ENCODE results near the gene MCF2L.

MCF2L gene

DNA sequence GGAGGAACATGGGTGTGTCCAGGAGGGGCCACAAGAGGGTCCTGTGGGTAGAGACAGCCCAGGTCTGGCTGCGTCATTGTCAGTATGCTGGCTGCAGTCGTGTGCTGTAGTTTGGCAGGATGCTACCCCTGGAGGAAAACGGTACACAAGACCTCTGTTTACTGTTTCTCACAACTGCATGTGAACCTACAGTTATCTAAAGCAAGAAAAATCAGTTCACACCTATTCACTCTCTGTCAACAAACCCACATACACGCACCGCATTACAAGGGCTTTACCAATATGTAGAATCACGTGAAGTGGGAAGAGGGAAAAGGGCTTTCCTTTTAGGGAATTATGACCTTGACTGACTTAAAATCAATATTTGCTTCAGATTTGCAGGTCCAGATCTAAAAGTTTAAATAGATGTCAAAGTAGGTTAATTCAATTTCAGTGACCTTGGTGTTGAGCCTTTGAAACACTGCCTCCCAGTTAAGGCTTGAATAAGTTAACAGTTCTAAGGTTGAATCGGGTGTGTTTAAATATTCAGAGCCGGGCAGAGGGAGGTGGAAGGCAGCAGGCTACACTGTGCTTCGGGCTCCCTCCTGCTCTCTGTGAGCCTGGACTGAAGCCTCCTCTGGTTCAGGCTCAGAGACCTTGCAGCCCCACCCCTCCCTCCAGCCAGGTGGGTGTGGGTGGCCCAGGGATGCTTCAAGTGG lies 17.2 kb upstream of the MCF2L start:
- no peak for DNase-seq (ENCODE audit: low read depth)

DNA sequence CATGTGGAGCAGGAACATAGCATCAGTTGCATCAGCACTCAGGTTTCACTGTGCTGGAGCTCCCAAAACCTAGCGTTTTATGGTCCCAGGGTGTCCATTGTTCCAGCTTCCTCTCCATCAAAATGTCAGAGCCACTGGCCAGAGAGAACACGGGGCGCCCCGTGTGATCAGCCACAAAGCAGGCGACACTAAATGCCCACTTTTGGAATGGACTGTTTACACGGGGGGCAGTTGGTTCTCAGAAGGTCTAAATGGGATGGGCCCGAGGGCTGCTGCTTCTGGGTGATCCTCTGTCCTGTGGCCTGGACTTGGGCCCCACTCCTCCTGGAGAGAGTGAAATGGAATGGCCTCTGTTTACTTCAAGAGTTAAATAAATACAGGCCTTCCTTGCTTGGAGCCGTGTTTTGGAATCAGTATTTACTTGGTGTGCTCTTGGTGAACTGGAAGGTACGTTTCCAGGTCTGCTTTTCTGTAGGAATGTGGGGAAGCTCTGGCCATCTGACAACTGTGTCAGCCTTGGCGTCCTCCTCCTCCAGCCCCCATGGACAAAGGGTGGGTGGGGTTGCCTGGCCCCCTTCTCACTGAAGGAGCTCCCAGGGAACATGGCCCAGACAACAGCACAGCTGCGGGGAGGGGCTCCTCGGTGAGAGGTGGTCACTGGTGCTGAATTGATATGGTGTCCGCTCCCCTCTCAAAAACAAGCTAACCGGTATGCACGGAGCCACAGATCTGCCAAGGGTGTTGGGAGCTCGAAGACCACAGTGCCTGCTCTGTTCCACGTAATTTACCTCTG lies 16.1 kb upstream of the MCF2L start:
- no peak for DNase-seq (ENCODE audit: low read depth)

DNA sequence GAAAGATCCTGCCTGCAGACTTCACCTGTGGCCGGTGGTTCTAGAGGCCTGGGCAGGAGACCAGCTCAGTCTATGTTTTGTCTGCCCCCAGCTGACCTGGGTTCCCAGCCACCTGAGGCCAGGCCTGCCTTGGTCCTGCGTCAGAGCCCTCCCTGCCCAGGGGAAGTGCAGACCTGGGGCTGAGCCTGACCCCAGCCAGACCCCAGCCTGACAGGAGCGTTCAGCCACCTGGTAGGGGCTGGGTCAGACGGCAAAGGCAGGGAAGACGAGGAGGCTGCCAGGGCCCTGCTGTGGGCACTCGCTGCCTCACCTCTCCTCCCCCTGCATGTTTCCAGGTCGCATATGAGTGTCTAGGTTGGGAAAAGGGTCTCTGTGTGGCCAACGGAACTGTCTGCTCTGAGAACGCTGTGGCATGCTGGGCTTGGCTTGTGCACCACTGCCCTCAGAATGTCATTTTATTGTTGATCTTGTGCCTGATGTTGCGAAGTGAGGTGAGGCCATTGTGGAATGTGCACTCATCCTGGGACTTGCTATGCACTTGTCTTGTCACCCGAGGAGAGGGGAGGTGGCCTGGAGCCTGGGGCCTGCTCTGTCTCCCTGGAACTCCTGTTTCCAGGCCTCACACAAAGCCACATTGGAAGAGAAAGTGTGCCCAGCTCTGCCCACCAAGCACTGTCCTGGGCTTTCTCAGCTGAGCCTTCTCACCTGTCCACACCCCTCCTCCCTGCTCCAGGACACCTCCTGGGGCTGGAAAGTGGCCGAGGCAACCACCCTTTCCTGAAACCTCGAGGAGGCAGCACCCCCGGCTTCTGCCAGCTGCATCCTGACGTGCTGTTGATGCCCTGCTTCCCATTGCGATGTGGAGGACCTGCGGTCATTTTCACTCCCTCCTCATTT lies 15.2 kb upstream of the MCF2L start:
- DNase-seq (ENCODE audit: low read depth), result no peak

DNA sequence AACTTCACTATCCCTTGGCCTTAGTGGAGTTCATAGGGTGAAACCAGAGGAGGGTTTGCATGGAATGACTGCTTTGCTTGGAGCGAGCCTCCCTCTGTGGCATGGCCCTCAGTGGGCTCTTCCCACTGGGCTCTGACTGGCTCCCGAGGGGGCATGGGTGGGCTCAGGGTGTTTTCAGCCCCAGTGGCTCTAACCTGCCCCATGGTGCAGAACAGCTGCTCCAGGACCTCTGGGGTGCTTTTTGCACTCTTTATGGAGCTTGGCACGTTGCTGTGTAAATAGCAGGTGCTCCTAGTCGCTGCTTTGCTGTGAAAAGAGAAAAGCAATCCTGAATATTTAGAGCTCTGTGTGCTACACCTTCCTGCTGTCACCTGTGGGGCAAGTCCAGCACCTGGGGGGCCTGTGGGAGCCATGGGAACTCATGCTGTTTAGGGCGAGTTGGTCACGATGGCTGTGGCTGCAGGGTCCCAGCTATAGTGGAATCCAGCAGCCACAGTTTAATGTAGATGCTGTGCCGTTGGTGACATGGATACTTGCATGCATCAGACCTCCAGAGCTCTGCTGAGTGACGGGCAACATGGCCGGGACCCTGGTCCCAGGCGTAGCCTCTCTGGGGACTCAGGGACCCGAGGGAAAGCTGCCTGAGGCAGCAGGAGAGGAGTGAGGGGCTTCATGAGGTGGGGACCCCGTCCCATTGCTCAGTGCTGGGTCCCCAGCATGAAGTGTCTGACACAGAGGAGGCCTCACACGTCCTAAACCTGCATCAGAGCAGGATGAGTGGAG lies 14.3 kb upstream of the MCF2L start:
- no peak for DNase-seq (ENCODE audit: low read depth)

DNA sequence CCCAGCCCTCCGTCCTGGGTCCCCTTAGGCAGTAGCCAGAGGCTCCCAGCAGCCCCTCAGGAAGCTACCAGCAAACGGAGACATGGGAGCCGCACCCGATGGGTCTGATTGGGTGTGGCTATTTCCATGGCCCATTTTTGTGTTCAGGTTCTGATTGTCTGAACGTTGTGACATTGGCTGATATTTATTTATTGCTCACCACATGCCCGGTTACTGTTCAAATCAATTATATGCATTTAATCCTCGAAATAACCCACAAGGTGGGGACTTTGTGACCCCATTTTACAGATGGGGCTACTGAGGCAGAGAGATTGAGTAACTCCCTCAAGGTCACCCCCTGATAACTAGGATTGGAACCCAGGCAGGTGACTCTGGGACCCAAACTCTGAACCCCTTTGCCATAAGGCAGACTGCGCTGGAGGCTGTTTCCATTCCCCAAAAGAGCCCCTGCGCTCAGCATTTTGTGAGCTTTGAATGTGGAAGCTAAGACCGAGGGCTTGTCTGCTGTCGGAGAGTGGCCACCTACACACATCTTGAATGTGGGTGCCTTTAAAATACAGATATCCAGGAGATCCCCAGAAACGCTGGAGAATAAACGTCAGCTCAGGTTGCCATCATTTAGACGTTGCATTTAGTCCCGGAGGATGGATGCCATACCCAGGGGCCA lies 13.6 kb upstream of the MCF2L start:
- DNase-seq (ENCODE audit: low read depth), result no peak

DNA sequence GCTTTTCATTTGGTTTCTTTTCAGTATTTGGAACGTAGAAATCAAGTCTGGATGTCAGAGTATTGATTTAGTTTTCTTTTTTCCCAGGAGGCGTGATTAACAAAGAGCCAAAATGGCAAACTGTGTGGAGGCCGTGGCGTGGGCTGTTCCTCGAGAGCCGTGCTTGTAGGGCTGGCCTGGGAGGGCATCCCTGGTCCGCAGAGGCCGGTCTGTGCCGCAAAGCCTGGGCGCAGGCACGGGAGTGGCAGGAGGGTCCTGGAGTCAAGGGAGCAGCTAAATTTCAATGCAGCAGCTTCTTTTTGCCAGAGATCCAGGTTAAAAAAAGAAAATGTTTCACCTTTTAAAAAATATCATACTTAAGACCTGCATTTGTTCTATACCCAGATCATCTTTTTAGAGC lies 13.1 kb upstream of the MCF2L start:
- no peak for DNase-seq (ENCODE audit: low read depth)

DNA sequence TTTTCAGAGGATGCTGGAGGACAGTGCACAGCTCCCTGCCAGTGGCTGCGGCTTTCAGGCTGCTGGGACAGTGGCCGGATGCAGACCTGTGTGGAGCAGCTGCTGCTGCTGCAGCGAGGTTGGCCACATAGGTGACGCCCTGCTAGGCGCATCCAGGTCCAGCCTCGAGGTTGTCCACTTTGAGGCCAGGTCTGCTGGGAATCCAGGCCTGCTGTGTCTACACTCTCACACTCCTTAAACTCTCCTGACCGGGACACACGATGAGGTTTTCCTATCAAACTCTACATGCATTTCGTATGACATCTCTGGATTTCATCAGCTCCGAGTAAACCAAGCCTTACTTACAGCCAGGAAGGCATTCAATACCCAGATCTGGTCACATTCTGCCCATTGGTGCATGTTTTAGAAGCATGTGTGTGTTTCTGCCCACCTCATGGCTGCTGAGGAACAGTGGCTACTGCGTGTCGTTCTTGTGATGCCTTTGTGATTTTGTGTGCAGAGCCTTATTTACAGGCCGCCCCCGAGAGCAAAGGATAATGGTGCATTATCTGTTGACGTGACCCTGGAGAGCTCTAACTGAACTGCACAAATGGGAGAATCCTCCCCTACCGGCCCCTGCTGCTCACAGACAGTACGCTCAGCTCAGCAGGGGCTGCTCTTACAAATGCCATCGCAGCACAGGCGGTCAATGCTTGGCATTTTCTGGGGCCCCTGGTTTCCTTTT lies 12.3 kb upstream of the MCF2L start:
- no peak for DNase-seq (ENCODE audit: low read depth)

DNA sequence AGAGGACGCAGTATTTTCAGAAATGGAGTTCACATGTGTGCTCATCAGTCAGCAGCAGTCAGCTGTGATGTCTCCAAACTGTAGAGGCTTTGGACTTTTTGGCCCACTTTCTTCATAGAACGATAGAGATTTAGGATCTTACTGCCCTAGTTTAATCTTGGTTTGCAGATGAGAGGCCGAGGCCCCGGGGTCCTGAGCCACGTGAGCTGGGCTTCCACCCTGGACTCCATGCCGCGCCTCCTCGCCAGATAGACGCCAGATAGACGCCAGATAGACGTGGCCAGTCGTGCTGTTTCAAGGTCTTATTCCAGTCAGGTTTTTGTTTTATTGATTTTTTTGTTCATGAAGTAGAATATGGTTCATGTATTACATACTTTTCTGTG lies 11.7 kb upstream of the MCF2L start:
- no peak for DNase-seq (ENCODE audit: low read depth)

DNA sequence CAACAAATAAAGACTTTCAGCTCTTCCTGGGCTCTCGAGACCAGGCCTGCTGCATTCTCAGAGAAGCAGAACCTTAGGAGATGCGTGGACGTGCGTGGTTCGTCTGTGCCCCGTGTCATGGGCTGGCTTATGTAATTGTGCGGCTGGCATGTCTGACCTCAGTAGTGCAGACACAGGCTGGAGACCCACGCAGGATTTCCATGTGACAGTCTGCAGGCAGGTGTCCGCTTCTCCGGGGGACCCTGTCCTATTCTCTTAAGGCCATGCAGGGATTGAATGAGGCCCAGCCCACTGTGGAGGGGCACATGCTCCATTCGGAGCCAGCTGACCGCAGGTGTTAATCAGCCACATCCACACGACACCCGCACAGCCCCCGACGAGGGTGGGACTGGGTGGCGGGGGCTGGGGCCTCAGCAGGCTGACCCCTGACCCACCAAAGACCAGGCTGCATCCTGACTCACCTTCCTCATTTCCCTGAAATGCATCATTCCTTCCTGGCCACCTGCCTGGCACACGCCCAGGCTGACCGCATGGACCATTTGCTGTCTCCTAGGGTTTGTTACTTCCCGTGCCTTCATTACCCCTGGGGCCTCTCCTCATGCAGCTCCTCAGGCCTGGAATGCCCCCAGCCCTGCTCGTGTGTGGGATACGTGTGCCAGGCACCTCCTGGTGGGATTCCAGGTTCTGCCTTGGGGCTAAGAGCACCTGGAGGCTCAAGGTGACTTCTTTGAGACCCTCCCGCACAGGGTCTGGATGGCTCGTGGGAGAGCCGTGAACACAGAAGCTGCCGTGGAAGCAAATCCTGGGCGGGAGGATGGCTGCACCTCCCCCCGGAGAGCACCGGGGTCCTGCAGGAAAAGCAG lies 10.7 kb upstream of the MCF2L start:
- DNase-seq (ENCODE audit: low read depth), result no peak

DNA sequence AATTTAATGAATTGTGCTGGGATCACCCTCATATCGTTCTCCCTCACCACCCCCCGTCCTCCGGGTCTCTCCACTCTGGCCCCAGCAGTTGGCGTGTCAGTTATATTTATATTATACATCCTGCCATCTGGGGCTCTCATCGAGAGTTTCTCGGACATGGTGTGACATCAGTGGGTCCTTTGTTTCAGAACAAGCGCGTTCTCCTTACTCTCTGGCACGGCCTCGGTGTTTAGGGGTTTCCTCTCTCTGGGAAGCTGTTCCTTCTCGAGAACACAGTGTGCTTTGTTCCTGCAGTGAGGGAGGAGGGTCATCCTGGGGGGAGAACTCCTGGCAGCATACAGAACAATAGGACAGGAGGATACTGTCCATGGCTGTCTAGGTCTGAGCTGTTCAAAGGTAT lies 9.8 kb upstream of the MCF2L start:
- no peak for DNase-seq (ENCODE audit: low read depth)

DNA sequence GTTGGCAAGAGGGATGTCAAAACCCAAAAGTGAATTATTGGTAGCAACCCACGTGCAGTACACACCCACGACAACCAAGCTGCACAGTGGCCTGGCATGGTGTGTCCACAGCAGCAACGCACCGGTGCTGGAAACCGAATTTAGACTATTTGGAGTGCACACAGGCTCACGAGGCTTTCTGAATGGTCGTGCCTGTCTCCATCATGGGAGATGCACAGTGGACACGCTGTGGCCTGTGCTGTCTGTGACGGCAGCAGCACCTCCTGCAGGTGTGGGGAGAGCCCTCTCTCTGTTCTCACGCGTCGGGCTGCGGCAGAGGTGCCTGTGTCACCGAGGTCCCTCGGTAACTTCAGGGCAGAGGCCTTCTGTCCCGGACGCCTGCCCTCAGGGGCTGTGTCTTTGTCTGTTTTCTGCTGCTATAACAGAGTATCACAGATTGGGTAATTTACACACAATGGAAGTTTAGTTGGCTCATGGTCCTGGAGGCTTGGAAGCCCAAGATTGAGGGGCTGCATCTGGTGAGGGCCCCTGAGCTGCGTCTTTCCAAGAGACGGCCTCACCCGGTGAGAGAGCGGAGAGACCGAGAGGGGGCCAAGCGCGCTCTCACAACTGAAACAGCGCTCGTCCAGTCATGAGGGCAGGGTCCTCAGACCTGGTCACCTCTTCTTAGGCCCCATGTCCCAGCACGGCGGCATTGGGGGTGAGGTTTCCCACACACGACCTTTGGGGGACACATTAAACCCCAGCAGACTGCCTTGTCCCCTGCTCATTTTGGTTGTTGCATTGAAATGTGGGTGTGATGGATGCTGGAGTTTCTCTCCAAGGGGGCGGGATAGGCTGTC lies 9.1 kb upstream of the MCF2L start:
- no peak for DNase-seq (ENCODE audit: low read depth)

DNA sequence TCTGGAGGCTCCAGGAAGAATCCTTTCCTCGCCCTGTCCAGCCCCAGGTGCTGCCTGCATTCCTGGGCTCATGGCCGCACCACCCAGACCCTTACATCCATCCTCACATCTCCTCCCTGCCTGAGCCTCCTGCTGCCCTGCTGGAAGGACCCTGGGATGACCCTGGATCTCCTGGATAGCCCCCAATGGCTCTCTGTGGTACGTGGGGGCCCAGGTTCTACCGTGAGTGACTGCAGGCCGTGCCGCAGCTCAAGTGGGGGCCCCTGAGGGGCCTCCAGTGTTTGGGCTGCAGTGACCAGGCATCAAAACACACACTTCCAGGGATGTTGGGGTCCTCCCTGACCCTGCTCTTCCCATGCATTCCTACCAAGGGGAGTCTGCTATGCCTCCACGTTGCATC lies 8.3 kb upstream of the MCF2L start:
- no peak for DNase-seq (ENCODE audit: low read depth)

DNA sequence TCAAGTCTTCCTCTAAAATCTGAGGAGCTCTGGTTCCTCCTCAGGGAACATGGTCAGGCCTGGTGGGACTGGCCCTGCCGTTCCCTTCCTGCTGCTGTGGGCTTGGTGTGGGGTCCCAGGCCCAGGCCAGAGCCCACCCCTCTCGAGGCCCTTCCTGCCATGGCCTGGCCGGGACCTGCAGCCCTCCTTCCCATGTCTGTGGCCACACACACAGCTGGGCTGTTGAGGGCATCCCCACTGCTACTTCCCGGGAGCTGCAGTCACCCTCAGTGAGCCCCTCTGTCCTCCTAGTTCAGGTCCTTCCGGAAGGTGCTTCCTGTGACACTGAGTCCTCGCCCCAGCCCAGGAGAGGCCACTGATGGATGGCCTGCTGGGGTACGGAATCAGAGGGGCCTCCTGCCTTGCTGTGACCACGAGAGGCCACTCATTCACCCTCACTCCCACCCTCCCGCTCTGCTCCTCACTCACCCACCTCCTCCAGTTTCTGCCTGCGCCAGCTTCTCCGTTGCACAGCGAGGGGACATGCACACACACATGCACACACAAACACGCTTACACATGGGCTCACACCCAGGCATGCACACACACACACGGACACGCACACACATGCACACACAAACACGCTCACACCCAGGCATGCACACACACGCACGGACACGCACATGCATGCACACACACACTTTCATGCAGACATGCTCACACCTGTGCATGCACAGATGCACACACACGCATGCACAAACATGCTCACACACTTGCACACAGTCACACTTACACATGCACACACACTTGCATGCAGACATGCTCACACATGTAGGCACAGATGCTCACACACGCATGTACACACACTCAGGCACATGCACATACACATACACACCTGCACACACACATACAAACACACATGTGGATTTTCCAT lies 7.3 kb upstream of the MCF2L start:
- DNase-seq (ENCODE audit: low read depth), result no peak

DNA sequence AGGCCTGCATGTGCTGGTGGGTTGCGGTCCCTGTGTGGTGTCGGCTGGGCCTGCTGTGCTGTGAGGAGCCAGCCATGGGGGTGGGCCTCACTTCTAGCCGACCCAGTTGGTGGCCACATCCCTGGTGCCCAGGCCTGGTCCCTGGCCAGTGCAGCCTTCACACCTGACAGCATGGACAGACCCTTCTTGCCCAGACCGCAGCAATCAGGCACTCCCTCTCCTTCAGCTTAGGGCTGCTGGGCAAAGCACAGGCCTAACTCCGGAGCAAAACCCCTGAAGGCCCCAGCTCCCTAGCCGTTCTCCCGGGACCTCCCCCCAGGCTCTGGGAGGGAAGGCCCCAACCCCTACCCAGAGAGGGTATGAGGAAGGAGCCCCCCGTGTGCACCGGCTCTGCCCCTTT lies 6.6 kb upstream of the MCF2L start:
- no peak for DNase-seq (ENCODE audit: low read depth)

DNA sequence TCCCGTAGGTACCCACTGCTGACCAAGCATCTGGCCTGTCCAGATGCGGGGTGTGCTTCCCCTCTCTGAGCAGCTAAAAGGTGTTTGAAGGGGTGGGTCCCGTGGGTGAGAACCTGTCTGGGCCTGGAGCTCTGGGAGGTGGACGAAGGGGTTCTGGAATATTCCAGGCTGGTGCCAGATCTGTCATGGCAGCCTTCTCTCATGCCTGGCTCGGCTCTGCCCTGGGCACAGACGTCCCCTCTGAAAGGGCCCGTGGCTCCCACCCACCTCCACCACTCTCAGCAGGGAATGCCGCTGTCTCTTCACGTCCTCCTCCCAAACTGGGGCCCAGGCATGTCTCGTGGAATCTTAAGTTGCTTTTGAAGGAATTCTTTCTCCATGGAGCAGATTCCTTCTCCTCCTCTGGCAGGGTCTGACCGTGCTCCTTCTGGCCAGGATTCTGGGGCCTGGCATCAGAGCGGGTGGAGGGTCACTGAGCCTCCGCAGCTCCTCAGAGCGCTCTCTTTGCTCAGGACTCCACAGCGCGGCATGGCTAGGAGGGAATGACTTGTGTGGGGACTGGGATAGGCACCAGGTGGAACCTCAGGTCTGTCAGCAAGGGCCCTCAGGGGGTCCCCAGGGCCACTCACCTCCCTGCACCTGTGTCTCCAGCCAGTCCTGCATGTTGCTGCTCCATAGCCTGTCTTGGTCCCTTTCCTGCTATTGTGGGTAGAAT lies 5.9 kb upstream of the MCF2L start:
- DNase-seq (ENCODE audit: low read depth), result no peak

DNA sequence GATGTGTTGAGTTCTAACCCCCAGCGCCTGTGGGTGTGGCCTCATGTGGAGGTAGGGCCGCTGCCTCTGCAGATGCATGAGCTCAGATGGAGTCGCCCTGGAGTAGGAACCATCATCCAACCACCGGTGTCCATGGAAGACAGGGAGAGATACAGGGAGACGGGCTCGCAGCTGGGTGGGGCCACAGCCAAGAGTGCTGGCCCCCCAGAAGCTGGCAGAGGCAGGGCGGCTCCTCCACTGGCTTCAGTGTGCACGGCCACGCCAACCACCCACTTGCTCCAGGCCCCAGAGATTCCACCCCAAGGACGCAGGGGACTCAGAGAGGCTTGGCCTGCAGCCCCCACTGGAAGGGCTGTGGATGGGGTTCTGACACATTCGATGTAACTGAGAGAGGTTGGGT lies 5.4 kb upstream of the MCF2L start:
- DNase-seq (ENCODE audit: low read depth), result no peak

DNA sequence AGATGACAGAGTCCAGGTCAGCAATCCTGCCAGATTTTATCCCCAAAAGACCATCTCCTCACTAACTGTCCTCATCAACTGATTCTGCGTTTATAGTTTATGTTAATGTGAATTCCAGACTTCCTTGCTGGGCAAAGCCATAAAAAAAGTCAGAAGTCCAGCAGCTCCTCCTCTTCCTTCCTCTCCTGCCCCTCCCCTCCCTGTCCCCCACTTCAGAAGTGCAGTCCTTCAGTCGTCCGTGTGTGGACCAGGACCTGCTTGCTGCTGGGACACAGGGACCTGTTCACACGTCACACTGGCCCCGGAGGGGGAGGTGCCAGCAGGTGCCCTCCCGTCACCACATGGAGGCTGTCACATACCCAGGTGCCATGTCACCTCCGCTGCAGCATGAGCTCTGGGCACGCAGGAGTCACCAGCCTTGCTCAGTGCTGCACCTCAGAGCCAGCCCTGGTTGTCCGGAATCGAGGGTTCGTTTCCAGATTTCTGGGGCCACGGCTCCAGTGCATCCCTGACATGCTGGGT lies 4.0 kb upstream of the MCF2L start:
- no peak for DNase-seq (ENCODE audit: low read depth)

All from activated T-helper 1 cell treated with Interleukin-2 at 50 U/mL for 16 hours (primary cell).